HEK293 (cell line): Measurements from ENCODE around the gene PLD4.

Source experiments
- SCRT1 ChIP-seq: fragments of 450-650 bp; formaldehyde crosslinking; IDR thresholded peaks from 2 replicates; pipeline ENCODE4 v1.5.1; 2016; ENCODE audit warnings: missing biosample characterization, missing genetic modification characterization, borderline replicate concordance
- ZNF146 ChIP-seq: fragments of 450-650 bp; formaldehyde crosslinking; IDR thresholded peaks from 2 replicates; pipeline ENCODE4 v1.5.1; 2016; ENCODE audit warnings: missing biosample characterization, missing genetic modification characterization
- ZNF664 ChIP-seq: fragments of 450-650 bp; formaldehyde crosslinking; IDR thresholded peaks from 2 replicates; pipeline ENCODE4 v1.5.1; 2016; ENCODE audit warnings: missing biosample characterization, missing genetic modification characterization

DNA sequence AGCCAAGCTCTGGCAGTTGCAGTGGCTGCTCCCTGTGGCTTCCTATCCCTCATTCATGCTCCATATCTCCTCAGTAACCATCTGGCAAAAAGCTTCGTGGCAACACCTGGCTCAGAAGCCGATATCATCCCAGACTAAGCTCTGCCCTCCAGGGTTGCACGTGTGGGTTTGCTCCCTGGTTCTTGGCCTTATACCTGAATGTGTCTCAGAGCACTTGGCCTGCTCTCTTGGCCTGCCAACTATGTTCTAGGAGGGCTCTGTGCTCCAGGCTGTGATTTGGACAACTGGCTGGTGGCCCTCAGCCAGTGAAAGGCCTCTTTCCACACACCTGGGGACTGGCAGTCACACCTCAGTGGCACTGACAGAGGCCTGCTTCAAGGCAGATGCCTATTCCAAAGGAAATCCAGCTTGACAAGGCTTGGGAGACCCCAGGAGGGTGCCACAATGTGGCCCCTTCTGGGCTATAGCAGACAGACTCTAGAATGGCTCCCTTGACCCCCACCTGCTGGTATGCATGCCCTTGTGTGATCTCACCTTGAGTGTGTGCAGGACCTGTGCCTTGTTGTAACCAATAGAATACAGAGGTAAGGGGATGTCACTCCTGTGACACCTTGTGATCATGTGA, 10.5 kb downstream of the PLD4 start:
- TF ChIP-seq SCRT1 (no peak), ZNF664 (tag by site-specific recombination) (no peak), ZNF146 (no peak)
